ENCODE data around the gene STARD7. TPM values are rescaled to one million over a fixed set of nuclear protein-coding genes. Genes with fewer than 3 reads are reported as not detected.

STARD7 gene
- total RNA-seq, 1 donor from 2014 or later: 96.1 TPM

GRCh38 chr2:96212339-96212738 lies 3.7 kb upstream of the STARD7 start:
- no peak for TF ChIP-seq CTCF (IDR thresholded peaks at IDR 0.05; ENCODE audit: insufficient read depth, low read length, poor library complexity, severe bottlenecking)
- H3K36me3 ChIP-seq (ENCODE audit: control insufficient read depth, insufficient read depth, low read length): no peaks in the 10 kb centered on the region
- H3K27me3 ChIP-seq (ENCODE audit: control insufficient read depth, insufficient read depth, low read length): no peaks in the 10 kb centered on the region
- no peak overlapping the region for H3K4me3 ChIP-seq (ENCODE audit: low read depth, low read length)
- DNase-seq (ENCODE audit: low read depth): no peak

- H3K4me3 ChIP-seq (ENCODE audit: low read depth, low read length): no peak overlapping the region
- no peaks in the 10 kb centered on the region for H3K27me3 ChIP-seq (ENCODE audit: control insufficient read depth, insufficient read depth, low read length)
- no peak for TF ChIP-seq CTCF (IDR thresholded peaks at IDR 0.05; ENCODE audit: insufficient read depth, low read length, poor library complexity, severe bottlenecking)
- H3K36me3 ChIP-seq (ENCODE audit: control insufficient read depth, insufficient read depth, low read length): no peaks in the 10 kb centered on the region
- DNase-seq (ENCODE audit: low read depth): no peak
Measured at GRCh38 chr2:96209729-96210085, 1.1 kb upstream of the STARD7 start.

- DNase-seq (ENCODE audit: low read depth): no peak
- no peak for TF ChIP-seq CTCF (IDR thresholded peaks at IDR 0.05; ENCODE audit: insufficient read depth, low read length, poor library complexity, severe bottlenecking)
- H3K36me3 ChIP-seq (ENCODE audit: control insufficient read depth, insufficient read depth, low read length): no peaks in the 10 kb centered on the region
- no peaks in the 10 kb centered on the region for H3K27me3 ChIP-seq (ENCODE audit: control insufficient read depth, insufficient read depth, low read length)
- H3K4me3 ChIP-seq (ENCODE audit: low read depth, low read length): peak overlapping the region; percentile 88
Measured at GRCh38 chr2:96209011-96209728, 543 bp upstream of the STARD7 start.

- peak overlapping the region; percentile 88 for H3K4me3 ChIP-seq (ENCODE audit: low read depth, low read length)
- DNase-seq (ENCODE audit: low read depth): no peak
- TF ChIP-seq CTCF (IDR thresholded peaks at IDR 0.05; ENCODE audit: insufficient read depth, low read length, poor library complexity, severe bottlenecking): no peak
- H3K36me3 ChIP-seq (ENCODE audit: control insufficient read depth, insufficient read depth, low read length): no peaks in the 10 kb centered on the region
- no peaks in the 10 kb centered on the region for H3K27me3 ChIP-seq (ENCODE audit: control insufficient read depth, insufficient read depth, low read length)
Measured at GRCh38 chr2:96207774-96208142, 869 bp downstream of the STARD7 start.

GRCh38 chr2:96207073-96207773 lies 1.4 kb downstream of the STARD7 start:
- no peaks in the 10 kb centered on the region for H3K27me3 ChIP-seq (ENCODE audit: control insufficient read depth, insufficient read depth, low read length)
- H3K4me3 ChIP-seq (ENCODE audit: low read depth, low read length): peak overlapping the region; percentile 88
- no peak for DNase-seq (ENCODE audit: low read depth)
- no peaks in the 10 kb centered on the region for H3K36me3 ChIP-seq (ENCODE audit: control insufficient read depth, insufficient read depth, low read length)
- no peak for TF ChIP-seq CTCF (IDR thresholded peaks at IDR 0.05; ENCODE audit: insufficient read depth, low read length, poor library complexity, severe bottlenecking)
